Activated CD4-positive, alpha-beta T cell treated with anti-CD3 and anti-CD28 coated beads for 4 hours (primary cell): Measurements from ENCODE around the gene UTF1.

Source experiments
- DNase-seq, 2 donors: peaks; one replicate each; pipeline ENCODE4 v3.0.0-alpha.2; 2020

UTF1 gene

GRCh38 chr10:133196936-133197758 lies 32.9 kb upstream of the UTF1 start:
- DNase-seq: no peak

- DNase-seq: no peak
Observed at GRCh38 chr10:133197786-133198185, 32.2 kb upstream of the UTF1 start.

GRCh38 chr10:133198206-133198605 lies 31.8 kb upstream of the UTF1 start:
- no peak for DNase-seq

GRCh38 chr10:133198621-133199487 lies 31.2 kb upstream of the UTF1 start:
- no peak for DNase-seq

- no peak for DNase-seq
Observed at GRCh38 chr10:133199488-133199885, 30.5 kb upstream of the UTF1 start.

- no peak for DNase-seq
Observed at GRCh38 chr10:133199992-133200611, 29.9 kb upstream of the UTF1 start.

GRCh38 chr10:133200621-133201031 lies 29.4 kb upstream of the UTF1 start:
- no peak for DNase-seq

GRCh38 chr10:133201151-133201947 lies 28.7 kb upstream of the UTF1 start:
- no peak for DNase-seq

- no peak for DNase-seq
Observed at GRCh38 chr10:133201948-133202725, 27.9 kb upstream of the UTF1 start.

- no peak for DNase-seq
Observed at GRCh38 chr10:133202778-133203651, 27.0 kb upstream of the UTF1 start.

GRCh38 chr10:133203652-133204195 lies 26.3 kb upstream of the UTF1 start:
- no peak for DNase-seq

GRCh38 chr10:133204226-133205015 lies 25.6 kb upstream of the UTF1 start:
- DNase-seq: no peak

- DNase-seq: no peak
Observed at GRCh38 chr10:133205146-133205545, 24.9 kb upstream of the UTF1 start.

GRCh38 chr10:133206356-133207040 lies 23.5 kb upstream of the UTF1 start:
- no peak for DNase-seq

GRCh38 chr10:133207041-133207600 lies 22.9 kb upstream of the UTF1 start:
- no peak for DNase-seq

- no peak for DNase-seq
Observed at GRCh38 chr10:133207627-133208026, 22.4 kb upstream of the UTF1 start.

- no peak for DNase-seq
Observed at GRCh38 chr10:133208466-133208865, 21.6 kb upstream of the UTF1 start.

GRCh38 chr10:133209117-133209516 lies 20.9 kb upstream of the UTF1 start:
- DNase-seq: no peak

GRCh38 chr10:133209641-133210040 lies 20.4 kb upstream of the UTF1 start:
- no peak for DNase-seq
